Urinary bladder (tissue), 4 donors: ENCODE measurements around the gene KLHL11. TPM values are rescaled to one million over a fixed set of nuclear protein-coding genes. Genes with fewer than 3 reads are reported as not detected.
A peak's percentile ranks its signal among the peaks of the same experiment; 100 is the strongest.
"Not testable (repeated sequence)": the region's sequence is repeated elsewhere in the genome, so short reads cannot be mapped to it uniquely, and the experiment has no call there.

Source experiments
- DNase-seq: peaks from one replicate; pipeline ENCODE4 v3.0.0-alpha.2; 2015; ENCODE audit errors: extremely low spot score
- H3K27ac ChIP-seq: one replicate; pipeline ENCODE4 v1.5.1; 2013; ENCODE audit warnings: low read depth, mild to moderate bottlenecking, moderate library complexity
- H3K36me3 ChIP-seq: one replicate; pipeline ENCODE4 v1.6.1; 2013; ENCODE audit warnings: mild to moderate bottlenecking, moderate library complexity; ENCODE audit not compliant: insufficient read depth
- H3K4me1 ChIP-seq: one replicate; pipeline ENCODE4 v1.6.1; 2013; ENCODE audit warnings: mild to moderate bottlenecking, moderate library complexity; ENCODE audit not compliant: insufficient read depth
- H3K4me3 ChIP-seq: one replicate; pipeline ENCODE4 v1.5.1; 2013; ENCODE audit warnings: low read depth, low read length
- WGBS: extraction: QIAGEN DNeasy Blood & Tissue Kit; methylation state at CpG from one replicate; pipeline ENCODE4 v1.1.7; 2013; 5-methylcytosine and 5-hydroxymethylcytosine counted together
- polyA plus RNA-seq: library from polyadenylated mRNA; stranded (reverse); fragments of 200-250 nt; gene quantifications from one replicate; pipeline ENCODE4 v1.2.3, GENCODE V29; 2013
- total RNA-seq: library from RNA; depleted of rRNA; stranded (reverse); fragments of >200 nt; gene quantifications from one replicate; pipeline ENCODE4 v1.2.3, GENCODE V29; 2014
- donor health status: healthy with polysubstance abuse.
- donor health status: healthy.

The KLHL11 gene
- total and polyA plus RNA-seq, 2 donors: 3.8 to 35.0 TPM

- Histone ChIP-seq H3K27ac (no peak overlapping the region), H3K4me3 (no peak overlapping the region), H3K36me3 (peaks cover 8% of the 10 kb centered on the region), H3K4me1 (no peaks in the 10 kb centered on the region)
- WGBS: 89% methylated on average over 6 of the region's 6 CpGs
- no peak for DNase-seq
Measured at GRCh38 chr17:41896726-41897125, 31.5 kb upstream of the KLHL11 start.

- Histone ChIP-seq H3K36me3 (peaks cover 6% of the 10 kb centered on the region), H3K27ac (peak overlapping the region; percentile 62), H3K4me3 (no peak overlapping the region), H3K4me1 (no peaks in the 10 kb centered on the region)
- no peak for DNase-seq
- WGBS: 51% methylated on average over 5 of the region's 5 CpGs
Measured at GRCh38 chr17:41895617-41896016, 30.4 kb upstream of the KLHL11 start.

- DNase-seq: no peak
- Histone ChIP-seq H3K4me3 (no peak overlapping the region), H3K4me1 (no peaks in the 10 kb centered on the region), H3K36me3 (peaks cover 6% of the 10 kb centered on the region), H3K27ac (peak overlapping the region; percentile 62)
- WGBS: 49% methylated on average over 7 of the region's 7 CpGs
Measured at GRCh38 chr17:41894791-41895331, 29.6 kb upstream of the KLHL11 start.

- 95% methylated on average over 3 of the region's 3 CpGs for WGBS
- peaks cover 4% of the 10 kb centered on the region for H3K36me3 ChIP-seq
Measured at GRCh38 chr17:41893384-41893783, 28.2 kb upstream of the KLHL11 start.

GRCh38 chr17:41892021-41892376 lies 26.8 kb upstream of the KLHL11 start:
- H3K27ac ChIP-seq: no peak overlapping the region
- H3K36me3 ChIP-seq: peaks cover 4% of the 10 kb centered on the region
- WGBS: 95% methylated on average over 4 of the region's 4 CpGs
- H3K4me1 ChIP-seq: no peaks in the 10 kb centered on the region
- DNase-seq: no peak
- H3K4me3 ChIP-seq: no peak overlapping the region

More at GRCh38 chr17:41893384-41893783, 28.2 kb upstream of the KLHL11 start:
- no peak for DNase-seq
- H3K27ac ChIP-seq: no peak overlapping the region
- no peaks in the 10 kb centered on the region for H3K4me1 ChIP-seq
- H3K4me3 ChIP-seq: no peak overlapping the region

- H3K4me1 ChIP-seq: no peaks in the 10 kb centered on the region
- WGBS: 95% methylated on average over 7 of the region's 7 CpGs
- H3K4me3 ChIP-seq: no peak overlapping the region
- H3K36me3 ChIP-seq: peaks cover 4% of the 10 kb centered on the region
- no peak for DNase-seq
- no peak overlapping the region for H3K27ac ChIP-seq
Measured at GRCh38 chr17:41891135-41892020, 26.2 kb upstream of the KLHL11 start.

- WGBS: 90% methylated on average over 6 of the region's 6 CpGs
- peaks cover 6% of the 10 kb centered on the region for H3K36me3 ChIP-seq
- H3K4me1 ChIP-seq: no peaks in the 10 kb centered on the region
- no peak overlapping the region for H3K27ac ChIP-seq
- H3K4me3 ChIP-seq: no peak overlapping the region
- DNase-seq: no peak
Measured at GRCh38 chr17:41888332-41888965, 23.2 kb upstream of the KLHL11 start.

GRCh38 chr17:41885733-41886132 lies 20.5 kb upstream of the KLHL11 start:
- H3K36me3 ChIP-seq: peaks cover 4% of the 10 kb centered on the region
- H3K4me3 ChIP-seq: no peak overlapping the region
- H3K4me1 ChIP-seq: no peaks in the 10 kb centered on the region
- 79% methylated on average over 6 of the region's 6 CpGs for WGBS
- no peak overlapping the region for H3K27ac ChIP-seq
- no peak for DNase-seq

- WGBS: 89% methylated on average over 6 of the region's 6 CpGs
- no peak for DNase-seq
- Histone ChIP-seq H3K4me1 (no peaks in the 10 kb centered on the region), H3K36me3 (peaks cover 7% of the 10 kb centered on the region), H3K27ac (no peak overlapping the region), H3K4me3 (no peak overlapping the region)
Measured at GRCh38 chr17:41882756-41883155, 17.5 kb upstream of the KLHL11 start.

GRCh38 chr17:41880130-41880529 lies 14.9 kb upstream of the KLHL11 start:
- 92% methylated on average over 4 of the region's 4 CpGs for WGBS
- Histone ChIP-seq H3K27ac (no peak overlapping the region), H3K36me3 (peaks cover 7% of the 10 kb centered on the region), H3K4me3 (no peak overlapping the region), H3K4me1 (no peaks in the 10 kb centered on the region)
- no peak for DNase-seq

- not testable (repeated sequence) for H3K4me3 ChIP-seq, H3K4me1 ChIP-seq, H3K36me3 ChIP-seq, H3K27ac ChIP-seq, DNase-seq
- 94% methylated on average over 9 of the region's 9 CpGs for WGBS
Measured at GRCh38 chr17:41874293-41874670, 9.1 kb upstream of the KLHL11 start.

- H3K36me3 ChIP-seq: peaks cover 4% of the 10 kb centered on the region
- no peak overlapping the region for H3K4me3 ChIP-seq
- WGBS: 96% methylated on average over 10 of the region's 10 CpGs
- no peak overlapping the region for H3K27ac ChIP-seq
- no peaks in the 10 kb centered on the region for H3K4me1 ChIP-seq
- DNase-seq: no peak
Measured at GRCh38 chr17:41873559-41874292, 8.5 kb upstream of the KLHL11 start.

GRCh38 chr17:41871789-41872188 lies 6.6 kb upstream of the KLHL11 start:
- H3K4me1 ChIP-seq: no peaks in the 10 kb centered on the region
- H3K36me3 ChIP-seq: peaks cover 1% of the 10 kb centered on the region
- no peak overlapping the region for H3K4me3 ChIP-seq
- 93% methylated on average over 10 of the region's 10 CpGs for WGBS
- no peak for DNase-seq
- H3K27ac ChIP-seq: no peak overlapping the region
